HEK293T (cell line): ENCODE results near the gene CD96.

ENCODE experiments used
- BHLHE40 ChIP-seq: fragments of 450-650 bp; IDR thresholded peaks from 2 replicates; pipeline ENCODE4 v1.6.1; 2016; ENCODE audit warnings: mild to moderate bottlenecking, moderate library complexity, borderline replicate concordance
- FOXK2 ChIP-seq: fragments of 450-650 bp; IDR thresholded peaks from 2 replicates; pipeline ENCODE4 v1.6.1; 2016; ENCODE audit warnings: mild to moderate bottlenecking
- FOXM1 ChIP-seq: fragments of 450-650 bp; IDR thresholded peaks from 2 replicates; pipeline ENCODE4 v1.6.1; 2017; ENCODE audit warnings: mild to moderate bottlenecking, borderline replicate concordance
- HDGF ChIP-seq: fragments of 450-650 bp; IDR thresholded peaks from 2 replicates; pipeline ENCODE4 v1.6.1; 2017; ENCODE audit warnings: antibody characterized with exemption, borderline replicate concordance
- SP1 ChIP-seq: fragments of 450-650 bp; IDR thresholded peaks from 2 replicates; pipeline ENCODE4 v1.6.1; 2017
- SUZ12 ChIP-seq: fragments of 450-650 bp; IDR thresholded peaks from 2 replicates; pipeline ENCODE4 v1.6.1; 2016; ENCODE audit warnings: mild to moderate bottlenecking
- ZNF384 ChIP-seq: fragments of 450-650 bp; IDR thresholded peaks from 2 replicates; pipeline ENCODE4 v1.6.1; 2016

GRCh38 chr3:111603679-111604078 is 61.7 kb downstream of the CD96 start:
- no peak for TF ChIP-seq FOXK2
- no peak for TF ChIP-seq SUZ12
- TF ChIP-seq FOXM1: no peak
- no peak for TF ChIP-seq ZNF384
- no peak for TF ChIP-seq BHLHE40
- no peak for TF ChIP-seq SP1
- no peak for TF ChIP-seq HDGF
